ENCODE measurements around the gene CBX1.
A peak's percentile ranks its signal among the peaks of the same experiment; 100 is the strongest.

CBX1 gene

DNA sequence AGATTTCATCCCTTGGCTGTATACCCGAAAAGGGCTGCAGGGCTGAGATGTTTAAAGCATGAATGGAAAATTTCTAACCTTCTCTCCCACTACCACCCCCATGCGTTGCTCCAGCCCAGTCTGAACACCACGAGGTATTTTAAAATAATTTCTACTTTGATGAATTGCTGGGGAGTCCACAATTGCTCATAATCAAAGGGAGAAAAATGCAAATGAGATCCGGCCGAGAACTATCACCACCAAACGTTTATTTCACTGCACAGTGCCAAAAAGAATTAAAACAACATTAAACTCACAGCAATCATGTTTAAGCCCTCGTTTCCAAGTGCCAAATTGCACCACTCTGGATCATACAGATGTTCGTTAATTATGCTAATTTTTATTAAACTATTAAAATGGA is 43.0 kb upstream of the CBX1 start:
- TF ChIP-seq, protein P1, sequence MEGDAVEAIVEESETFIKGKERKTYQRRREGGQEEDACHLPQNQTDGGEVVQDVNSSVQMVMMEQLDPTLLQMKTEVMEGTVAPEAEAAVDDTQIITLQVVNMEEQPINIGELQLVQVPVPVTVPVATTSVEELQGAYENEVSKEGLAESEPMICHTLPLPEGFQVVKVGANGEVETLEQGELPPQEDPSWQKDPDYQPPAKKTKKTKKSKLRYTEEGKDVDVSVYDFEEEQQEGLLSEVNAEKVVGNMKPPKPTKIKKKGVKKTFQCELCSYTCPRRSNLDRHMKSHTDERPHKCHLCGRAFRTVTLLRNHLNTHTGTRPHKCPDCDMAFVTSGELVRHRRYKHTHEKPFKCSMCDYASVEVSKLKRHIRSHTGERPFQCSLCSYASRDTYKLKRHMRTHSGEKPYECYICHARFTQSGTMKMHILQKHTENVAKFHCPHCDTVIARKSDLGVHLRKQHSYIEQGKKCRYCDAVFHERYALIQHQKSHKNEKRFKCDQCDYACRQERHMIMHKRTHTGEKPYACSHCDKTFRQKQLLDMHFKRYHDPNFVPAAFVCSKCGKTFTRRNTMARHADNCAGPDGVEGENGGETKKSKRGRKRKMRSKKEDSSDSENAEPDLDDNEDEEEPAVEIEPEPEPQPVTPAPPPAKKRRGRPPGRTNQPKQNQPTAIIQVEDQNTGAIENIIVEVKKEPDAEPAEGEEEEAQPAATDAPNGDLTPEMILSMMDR (IDR thresholded peaks at IDR 0.05; ENCODE audit: extremely low read depth, missing control alignments): no peak
- no peak for DNase-seq (ENCODE audit: low spot score)

DNA sequence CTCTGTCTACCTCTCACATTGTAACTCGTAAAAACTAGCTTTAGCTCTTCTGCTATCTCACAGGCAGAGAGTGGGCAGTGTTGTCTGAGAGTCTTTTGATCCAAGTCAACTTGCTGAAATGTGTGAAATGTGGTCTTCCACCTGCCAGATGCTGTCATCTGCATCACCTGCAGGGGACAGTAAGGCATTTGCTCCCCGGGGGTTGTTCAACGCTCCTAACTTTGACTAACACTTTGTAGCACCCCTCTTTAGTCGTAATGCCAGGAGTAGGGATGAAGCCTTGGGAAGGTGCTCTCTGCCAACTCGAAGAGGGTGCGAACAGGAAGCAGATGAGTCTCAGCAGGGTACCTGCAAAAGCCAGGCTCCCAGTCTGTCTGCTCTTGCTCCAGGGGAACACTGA is 42.4 kb upstream of the CBX1 start:
- TF ChIP-seq, protein P1 (IDR thresholded peaks at IDR 0.05; ENCODE audit: extremely low read depth, missing control alignments): no peak
- no peak for DNase-seq (ENCODE audit: low spot score)

DNA sequence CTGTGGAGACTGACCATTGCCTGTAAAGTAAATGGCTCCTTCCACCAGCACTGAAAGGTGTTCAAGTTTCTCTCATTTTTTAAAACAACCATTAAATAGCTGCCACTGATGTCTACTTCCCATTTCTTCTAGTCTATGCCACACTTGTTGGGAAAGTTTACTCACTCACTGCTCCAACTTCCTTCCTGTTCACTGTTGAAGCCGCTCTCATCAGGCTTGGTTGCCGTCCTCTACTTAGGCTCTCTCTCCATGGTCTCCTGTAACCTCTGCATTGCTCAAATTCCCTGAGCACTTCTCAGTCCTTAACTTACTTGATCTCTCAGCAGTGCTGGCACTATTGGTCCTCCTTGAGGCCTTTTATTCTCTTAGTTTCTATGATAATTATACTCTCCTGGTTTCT is 38.7 kb upstream of the CBX1 start:
- TF ChIP-seq, protein P1 (IDR thresholded peaks at IDR 0.05; ENCODE audit: extremely low read depth, missing control alignments): no peak
- DNase-seq (ENCODE audit: low spot score): no peak

DNA sequence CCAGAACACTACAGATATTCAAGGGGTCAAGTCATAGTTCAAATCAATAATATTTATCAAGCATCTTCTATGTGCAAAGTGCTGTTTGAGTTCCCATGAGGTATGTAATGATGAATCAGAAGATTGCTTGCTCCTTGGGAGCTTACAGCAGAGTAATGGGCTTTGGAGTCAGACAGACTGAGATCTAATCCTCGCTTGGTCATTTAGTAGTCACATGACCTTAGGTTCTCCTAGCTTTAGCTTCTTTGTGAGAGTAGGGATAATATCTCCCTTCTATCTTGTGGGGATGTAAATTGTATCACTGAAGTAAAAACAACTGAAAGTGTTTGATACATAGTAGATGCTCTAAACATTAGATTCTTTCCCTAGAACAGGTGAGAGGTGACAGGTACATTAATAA is 36.4 kb upstream of the CBX1 start:
- TF ChIP-seq, protein P1 (IDR thresholded peaks at IDR 0.05; ENCODE audit: extremely low read depth, missing control alignments): no peak
- DNase-seq (ENCODE audit: low spot score): no peak

DNA sequence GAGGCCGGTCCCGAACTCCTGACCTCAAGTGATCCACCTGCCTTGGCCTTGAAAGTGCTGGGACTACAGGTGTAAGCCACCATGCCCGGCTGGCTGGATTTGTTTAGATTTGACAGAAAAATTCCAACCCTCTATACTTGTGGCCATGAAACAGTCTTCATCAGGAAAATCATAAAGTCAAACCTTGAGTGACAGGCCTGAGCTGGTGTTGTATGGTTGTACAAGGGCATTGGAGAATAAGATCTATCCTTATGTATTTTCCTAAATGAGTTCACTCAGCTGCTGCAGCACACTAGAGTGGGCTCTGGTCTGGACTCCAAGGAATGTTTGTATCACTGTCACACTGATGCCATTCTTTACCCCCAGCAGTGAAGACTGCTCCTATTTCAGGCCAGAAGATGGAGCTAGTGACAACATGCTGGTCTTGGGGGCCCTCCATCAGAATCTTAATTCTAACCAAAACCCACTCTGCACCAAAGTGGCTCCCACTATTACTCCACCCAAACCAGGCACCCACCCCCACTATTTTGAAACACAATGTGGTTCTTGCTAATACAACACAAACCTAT is 33.7 kb upstream of the CBX1 start:
- DNase-seq (ENCODE audit: low spot score): peak; percentile 27
- TF ChIP-seq, protein P1 (IDR thresholded peaks at IDR 0.05; ENCODE audit: extremely low read depth, missing control alignments): peak; percentile 37

DNA sequence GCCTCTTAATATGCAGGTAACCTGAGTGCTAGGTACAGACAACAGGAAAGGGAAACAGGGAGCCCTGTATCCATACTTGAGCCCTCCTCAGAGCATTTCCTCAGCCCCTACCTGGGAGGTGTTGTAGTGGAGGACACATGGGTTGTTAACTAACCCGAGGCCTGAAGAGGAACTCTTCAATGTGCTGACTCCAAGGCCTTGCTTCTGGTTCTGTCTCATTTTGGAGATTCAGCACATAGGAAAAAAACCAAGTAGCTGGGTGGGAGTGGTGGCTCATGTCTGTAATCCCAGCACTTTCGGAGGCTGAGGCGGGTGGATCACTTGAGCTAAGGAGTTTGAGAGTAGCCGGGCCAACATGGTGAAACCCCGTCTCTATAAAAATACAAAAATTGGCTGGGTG is 31.1 kb upstream of the CBX1 start:
- DNase-seq (ENCODE audit: low spot score): no peak
- TF ChIP-seq, protein P1 (IDR thresholded peaks at IDR 0.05; ENCODE audit: extremely low read depth, missing control alignments): no peak

DNA sequence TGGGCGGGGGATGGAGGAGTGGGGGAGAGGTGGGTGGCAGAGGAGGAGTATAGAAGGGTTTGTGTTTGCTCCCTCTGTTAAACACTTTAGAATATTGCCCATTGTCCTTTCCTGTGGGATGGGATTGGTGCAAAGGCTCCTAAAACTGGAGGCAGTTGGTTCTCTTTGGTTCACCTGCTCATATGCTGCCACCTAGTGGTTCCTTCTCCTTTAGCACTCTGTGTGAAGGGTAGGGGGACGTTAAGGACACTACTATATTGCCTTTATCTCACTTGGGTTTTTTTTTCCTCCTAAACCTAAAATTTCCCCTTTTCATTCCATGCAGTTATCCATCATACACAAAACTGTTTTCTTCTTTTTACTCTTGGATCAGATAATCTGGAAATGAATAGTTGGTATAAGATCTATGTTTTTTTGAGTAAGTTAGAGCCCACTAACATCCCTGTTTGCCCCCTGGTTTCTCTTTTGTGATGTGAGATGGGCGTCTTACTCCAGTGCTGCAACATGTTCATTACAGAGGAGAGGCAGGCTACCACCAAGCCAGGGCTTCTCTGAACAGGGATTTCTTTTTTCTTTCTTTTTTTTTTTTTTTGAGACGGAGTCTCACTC is 30.0 kb upstream of the CBX1 start:
- DNase-seq (ENCODE audit: low spot score): peak; percentile 57
- TF ChIP-seq, protein P1 (IDR thresholded peaks at IDR 0.05; ENCODE audit: extremely low read depth, missing control alignments): peak; percentile 41
